HepG2 (cell line): ENCODE measurements around the gene SERPIND1. TPM values are rescaled to one million over a fixed set of nuclear protein-coding genes. Genes with fewer than 3 reads are reported as not detected.

Experiments
- AGO1 ChIP-seq: fragments of 200-400 bp; formaldehyde crosslinking; IDR thresholded peaks from 2 replicates; pipeline ENCODE4 v1.6.1; 2017; ENCODE audit warnings: mild to moderate bottlenecking, low read depth, low read length, moderate library complexity; ENCODE audit not compliant: poor library complexity, severe bottlenecking
- BCLAF1 ChIP-seq: fragments of 450-650 bp; IDR thresholded peaks from 2 replicates; pipeline ENCODE4 v1.6.1; 2017; ENCODE audit warnings: mild to moderate bottlenecking
- FOXA1 ChIP-seq, 2 experiments: fragments of 450-650 bp in 1 of 2; sonication (generic) in 1 of 2; formaldehyde crosslinking in 1 of 2; IDR thresholded peaks; 2 replicates each; pipeline versions ENCODE4 v1.4.0 to v1.6.1; 2016 to 2020; ENCODE audit warnings: missing genetic modification reagents in 1 of 2
- GABPB1 ChIP-seq: IDR thresholded peaks from 2 replicates; pipeline ENCODE4 v1.6.1; 2016; ENCODE audit warnings: mild to moderate bottlenecking, missing genetic modification reagents, moderate library complexity, missing compliant biosample characterization
- IRF2 ChIP-seq: IDR thresholded peaks from 2 replicates; pipeline ENCODE4 v1.6.1; 2018; ENCODE audit warnings: missing genetic modification reagents, missing compliant biosample characterization
- NPAS2 ChIP-seq: sonication (generic); formaldehyde crosslinking; IDR thresholded peaks from 2 replicates; pipeline ENCODE4 v1.8.0; 2022; ENCODE audit warnings: mild to moderate bottlenecking, missing genetic modification reagents, borderline replicate concordance
- PHF20 ChIP-seq: sonication (generic); formaldehyde crosslinking; IDR thresholded peaks from 2 replicates; pipeline ENCODE4 v1.5.0; 2020; ENCODE audit warnings: mild to moderate bottlenecking, missing genetic modification reagents
- TFE3 ChIP-seq: IDR thresholded peaks from 2 replicates; pipeline ENCODE4 v1.6.1; 2016
- ZFP90 ChIP-seq: sonication (generic); formaldehyde crosslinking; IDR thresholded peaks from 2 replicates; pipeline ENCODE4 v1.8.0; 2022; ENCODE audit warnings: missing genetic modification reagents, mild to moderate bottlenecking, inconsistent platforms, borderline replicate concordance
- ZNF143 ChIP-seq: sonication (generic); formaldehyde crosslinking; IDR thresholded peaks from 2 replicates; pipeline ENCODE4 v1.4.0; 2020; ENCODE audit warnings: missing genetic modification reagents
- ZNF567 ChIP-seq: sonication (generic); formaldehyde crosslinking; IDR thresholded peaks from 2 replicates; pipeline ENCODE4 v1.8.1; 2023; ENCODE audit warnings: mild to moderate bottlenecking, missing genetic modification reagents, borderline replicate concordance
- ZNF572 ChIP-seq: sonication (generic); formaldehyde crosslinking; IDR thresholded peaks from 2 replicates; pipeline ENCODE4 v1.5.1; 2020; ENCODE audit warnings: mild to moderate bottlenecking, missing genetic modification reagents
- ZNF660 ChIP-seq: sonication (generic); formaldehyde crosslinking; IDR thresholded peaks from 2 replicates; pipeline ENCODE4 v1.5.1; 2020; ENCODE audit warnings: mild to moderate bottlenecking, low read depth, missing genetic modification reagents, borderline replicate concordance
- ZNF749 ChIP-seq: sonication (generic); formaldehyde crosslinking; IDR thresholded peaks from 2 replicates; pipeline ENCODE4 v1.8.0; 2022; ENCODE audit warnings: mild to moderate bottlenecking, missing genetic modification reagents, moderate library complexity, borderline replicate concordance
- ZSCAN20 ChIP-seq: sonication (generic); formaldehyde crosslinking; IDR thresholded peaks from 2 replicates; pipeline ENCODE4 v1.4.0; 2020; ENCODE audit warnings: missing genetic modification reagents, mild to moderate bottlenecking, borderline replicate concordance
- polyA plus RNA-seq, 8 experiments: library from polyadenylated mRNA; depleted of rRNA in 3 of 8; stranded (reverse) in 7 of 8; unstranded in 1 of 8; fragments of >200 nt; fragmentation: Illumina TruSeq in 4 of 8; extraction: Trizol in 4 of 8; gene quantifications; 2 replicates each; pipeline versions ENCODE4 v1.2.1 to v1.2.3, GENCODE V29; 2011 to 2016; ENCODE audit warnings: low read depth in 4 of 8, missing spikeins in 1 of 8, mixed read lengths in 1 of 8; ENCODE audit not compliant: insufficient read depth in 1 of 8
- total RNA-seq, 5 experiments: library from RNA; depleted of rRNA; stranded (reverse); fragments of >200 nt; fragmentation: Illumina TruSeq; extraction: Trizol; gene quantifications; 2 replicates each; pipeline ENCODE4 v1.2.3, GENCODE V29; 2016; ENCODE audit warnings: low read depth in 1 of 5
- TF ChIP-seq, protein P1 (sequence below): sonication (generic); formaldehyde crosslinking; IDR thresholded peaks from 2 replicates; pipeline ENCODE4 v1.8.0; 2022; ENCODE audit warnings: missing genetic modification reagents, mild to moderate bottlenecking, moderate library complexity, borderline replicate concordance
- TF ChIP-seq, protein P2 (sequence below): sonication (generic); formaldehyde crosslinking; IDR thresholded peaks from 2 replicates; pipeline ENCODE4 v1.4.0; 2020; ENCODE audit warnings: missing genetic modification reagents, borderline replicate concordance

Gene SERPIND1
- total and polyA plus RNA-seq, 2 of the 13 experiments (the other 11 are each of a cell fraction or from before 2014, with no cell fraction given) = 111 to 350 TPM

DNA sequence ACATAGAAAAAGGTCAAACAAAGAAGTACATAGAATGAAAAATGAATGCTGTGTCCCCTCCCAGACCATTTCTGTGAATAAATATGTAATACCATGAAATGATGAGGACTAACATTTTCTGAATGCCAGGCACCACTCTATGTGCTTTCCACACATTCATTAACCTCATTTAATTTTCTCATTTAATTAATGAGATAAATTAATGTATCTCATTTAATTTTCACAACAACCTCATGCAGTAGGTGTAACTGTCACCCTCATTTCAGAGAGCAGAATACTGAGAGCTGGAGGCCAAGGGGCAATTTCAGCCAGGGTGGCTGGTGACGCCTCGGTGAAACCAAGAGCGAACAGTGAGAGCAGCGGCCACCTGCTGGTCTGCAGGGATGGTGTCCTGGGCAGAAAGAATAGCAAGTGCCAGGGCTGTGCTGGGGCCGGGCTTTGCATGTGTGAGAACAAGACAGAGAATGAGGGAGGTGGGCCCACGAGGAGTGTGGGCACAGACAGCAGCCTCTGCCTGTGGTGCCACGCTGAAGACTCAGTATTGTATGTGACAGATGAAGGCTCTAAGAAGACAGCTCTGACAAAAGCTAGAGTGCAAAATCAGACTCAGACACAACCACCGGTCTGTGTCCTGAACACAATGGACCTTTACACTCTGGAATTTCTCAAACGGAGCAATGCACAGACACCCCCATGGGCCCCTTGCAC lies 1.8 kb upstream of the SERPIND1 start (continued):
- TF ChIP-seq TFE3 (CRISPR knock-in tag) (no peak), ZNF572 (CRISPR knock-in tag) (no peak), BCLAF1 (no peak), NPAS2 (CRISPR knock-in tag) (no peak), ZNF567 (no peak), ZNF143 (CRISPR knock-in tag) (no peak), ZSCAN20 (CRISPR knock-in tag) (no peak), PHF20 (no peak), ZNF749 (CRISPR knock-in tag) (no peak), AGO1 (no peak), ZNF660 (CRISPR knock-in tag) (no peak), GABPB1 (no peak; the same call in 1 of the 2 replicates), FOXA1 (IDR thresholded peaks at IDR 0.05) (no peak), FOXA1 (CRISPR knock-in tag; IDR thresholded peaks at IDR 0.05) (no peak), ZFP90 (CRISPR knock-in tag) (no peak), IRF2 (CRISPR knock-in tag) (peak; percentile 53; the same call in 1 of the 2 replicates)
- TF ChIP-seq, protein P1, sequence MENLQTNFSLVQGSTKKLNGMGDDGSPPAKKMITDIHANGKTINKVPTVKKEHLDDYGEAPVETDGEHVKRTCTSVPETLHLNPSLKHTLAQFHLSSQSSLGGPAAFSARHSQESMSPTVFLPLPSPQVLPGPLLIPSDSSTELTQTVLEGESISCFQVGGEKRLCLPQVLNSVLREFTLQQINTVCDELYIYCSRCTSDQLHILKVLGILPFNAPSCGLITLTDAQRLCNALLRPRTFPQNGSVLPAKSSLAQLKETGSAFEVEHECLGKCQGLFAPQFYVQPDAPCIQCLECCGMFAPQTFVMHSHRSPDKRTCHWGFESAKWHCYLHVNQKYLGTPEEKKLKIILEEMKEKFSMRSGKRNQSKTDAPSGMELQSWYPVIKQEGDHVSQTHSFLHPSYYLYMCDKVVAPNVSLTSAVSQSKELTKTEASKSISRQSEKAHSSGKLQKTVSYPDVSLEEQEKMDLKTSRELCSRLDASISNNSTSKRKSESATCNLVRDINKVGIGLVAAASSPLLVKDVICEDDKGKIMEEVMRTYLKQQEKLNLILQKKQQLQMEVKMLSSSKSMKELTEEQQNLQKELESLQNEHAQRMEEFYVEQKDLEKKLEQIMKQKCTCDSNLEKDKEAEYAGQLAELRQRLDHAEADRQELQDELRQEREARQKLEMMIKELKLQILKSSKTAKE = no peak
- TF ChIP-seq, protein P2, sequence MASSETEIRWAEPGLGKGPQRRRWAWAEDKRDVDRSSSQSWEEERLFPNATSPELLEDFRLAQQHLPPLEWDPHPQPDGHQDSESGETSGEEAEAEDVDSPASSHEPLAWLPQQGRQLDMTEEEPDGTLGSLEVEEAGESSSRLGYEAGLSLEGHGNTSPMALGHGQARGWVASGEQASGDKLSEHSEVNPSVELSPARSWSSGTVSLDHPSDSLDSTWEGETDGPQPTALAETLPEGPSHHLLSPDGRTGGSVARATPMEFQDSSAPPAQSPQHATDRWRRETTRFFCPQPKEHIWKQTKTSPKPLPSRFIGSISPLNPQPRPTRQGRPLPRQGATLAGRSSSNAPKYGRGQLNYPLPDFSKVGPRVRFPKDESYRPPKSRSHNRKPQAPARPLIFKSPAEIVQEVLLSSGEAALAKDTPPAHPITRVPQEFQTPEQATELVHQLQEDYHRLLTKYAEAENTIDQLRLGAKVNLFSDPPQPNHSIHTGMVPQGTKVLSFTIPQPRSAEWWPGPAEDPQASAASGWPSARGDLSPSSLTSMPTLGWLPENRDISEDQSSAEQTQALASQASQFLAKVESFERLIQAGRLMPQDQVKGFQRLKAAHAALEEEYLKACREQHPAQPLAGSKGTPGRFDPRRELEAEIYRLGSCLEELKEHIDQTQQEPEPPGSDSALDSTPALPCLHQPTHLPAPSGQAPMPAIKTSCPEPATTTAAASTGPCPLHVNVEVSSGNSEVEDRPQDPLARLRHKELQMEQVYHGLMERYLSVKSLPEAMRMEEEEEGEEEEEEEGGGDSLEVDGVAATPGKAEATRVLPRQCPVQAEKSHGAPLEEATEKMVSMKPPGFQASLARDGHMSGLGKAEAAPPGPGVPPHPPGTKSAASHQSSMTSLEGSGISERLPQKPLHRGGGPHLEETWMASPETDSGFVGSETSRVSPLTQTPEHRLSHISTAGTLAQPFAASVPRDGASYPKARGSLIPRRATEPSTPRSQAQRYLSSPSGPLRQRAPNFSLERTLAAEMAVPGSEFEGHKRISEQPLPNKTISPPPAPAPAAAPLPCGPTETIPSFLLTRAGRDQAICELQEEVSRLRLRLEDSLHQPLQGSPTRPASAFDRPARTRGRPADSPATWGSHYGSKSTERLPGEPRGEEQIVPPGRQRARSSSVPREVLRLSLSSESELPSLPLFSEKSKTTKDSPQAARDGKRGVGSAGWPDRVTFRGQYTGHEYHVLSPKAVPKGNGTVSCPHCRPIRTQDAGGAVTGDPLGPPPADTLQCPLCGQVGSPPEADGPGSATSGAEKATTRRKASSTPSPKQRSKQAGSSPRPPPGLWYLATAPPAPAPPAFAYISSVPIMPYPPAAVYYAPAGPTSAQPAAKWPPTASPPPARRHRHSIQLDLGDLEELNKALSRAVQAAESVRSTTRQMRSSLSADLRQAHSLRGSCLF (CRISPR knock-in tag) = no peak
